HepG2 (cell line): ENCODE results near the gene ESYT3. TPM values are rescaled to one million over a fixed set of nuclear protein-coding genes. Genes with fewer than 3 reads are reported as not detected.

Experiments
- ATAC-seq: fragments of 200-7000 bp; cut with Tn5 transposase; 3 replicates; pipeline ENCODE4 v1.9.1; 2020; ENCODE audit warnings: mild to moderate bottlenecking, moderate library complexity
- BruUV-seq: library from RNA; stranded (reverse); fragments of 400-500 nt; replicated peaks from 2 replicates; lab custom pipeline; 2021; lab: Mats Ljungman, UMichigan
- CTCF ChIA-PET: fragments of 300-600 bp; formaldehyde crosslinking; extraction: SDS; loops from one replicate; lab custom pipeline; 2021; ENCODE audit warnings: low total read pairs, inconsistent platforms, low intra/inter-chr PET ratio; lab: Yijun Ruan, JAX
- POLR2A ChIA-PET: fragments of 350-600 bp; sonication (Branson Sonifier 250); formaldehyde crosslinking; loops from one replicate; lab custom pipeline; 2020; ENCODE audit warnings: antibody characterized with exemption, inconsistent platforms; lab: Yijun Ruan, JAX
- DNase-seq: peaks from one replicate; pipeline ENCODE4 v3.0.0-alpha.2; 2015; ENCODE audit warnings: low spot score
- FAIRE-seq: peaks from 3 replicates; lab custom pipeline; 2011; peaks lifted over from hg19 to GRCh38; lab: Jason Lieb, UNC
- H2AFZ ChIP-seq: one replicate; pipeline ENCODE4 v1.6.1; 2011; ENCODE audit warnings: low read length, inconsistent platforms
- H3K27ac ChIP-seq: fragments of 300-600 bp; 3 replicates; pipeline ENCODE4 v1.8.0; 2011; ENCODE audit warnings: mixed run types, mild to moderate bottlenecking, mixed read lengths, low read length, inconsistent platforms; ENCODE audit not compliant: insufficient read depth; ENCODE audit errors: extremely low read length
- H3K27me3 ChIP-seq, 2 experiments: fragments of 200-600 bp in 1 of 2; 2 replicates in 1 of 2; 3 replicates in 1 of 2; pipeline versions ENCODE4 v1.6.0 to v1.8.0; 2011; ENCODE audit warnings: low read length in 2 of 2, mild to moderate bottlenecking in 2 of 2, moderate library complexity in 2 of 2, inconsistent platforms in 1 of 2; ENCODE audit not compliant: insufficient read depth in 2 of 2, control insufficient read depth in 1 of 2
- H3K36me3 ChIP-seq, 2 experiments: fragments of 200-600 bp in 1 of 2; replicated peaks in 1 of 2; 2 replicates in 1 of 2; 3 replicates in 1 of 2; pipeline versions ENCODE4 v1.5.1 to v1.8.0; 2011; ENCODE audit warnings: low read length in 2 of 2, inconsistent platforms in 1 of 2; ENCODE audit not compliant: insufficient read depth in 2 of 2, control insufficient read depth in 1 of 2
- H3K4me1 ChIP-seq: 2 replicates; pipeline ENCODE4 v1.5.1; 2012; ENCODE audit warnings: low read length, inconsistent platforms; ENCODE audit not compliant: insufficient read depth
- H3K4me2 ChIP-seq: 2 replicates; pipeline ENCODE4 v1.6.0; 2011; ENCODE audit warnings: low read depth, low read length, inconsistent platforms
- H3K4me3 ChIP-seq, 3 experiments: fragments of 200-600 bp in 1 of 3; sonication (generic), shearing (Covaris generic) in 1 of 3; replicated peaks in 1 of 3; 2 replicates each; pipeline ENCODE4 v1.5.1; 2011 to 2016; ENCODE audit warnings: low read length in 3 of 3, inconsistent platforms in 2 of 3, low read depth in 2 of 3, mild to moderate bottlenecking in 2 of 3, control low read depth in 1 of 3, mixed read lengths in 1 of 3; ENCODE audit not compliant: insufficient read depth in 1 of 3
- H3K79me2 ChIP-seq: one replicate; pipeline ENCODE4 v1.6.1; 2011; ENCODE audit warnings: low read length, inconsistent platforms; ENCODE audit not compliant: insufficient read depth
- H3K9ac ChIP-seq: 2 replicates; pipeline ENCODE4 v1.6.0; 2011; ENCODE audit warnings: mild to moderate bottlenecking, low read depth, low read length, inconsistent platforms; ENCODE audit not compliant: insufficient read depth
- H3K9me3 ChIP-seq: 2 replicates; pipeline ENCODE4 v1.5.1; 2012; ENCODE audit warnings: mild to moderate bottlenecking, low read length
- H4K20me1 ChIP-seq: 2 replicates; pipeline ENCODE4 v1.6.0; 2011; ENCODE audit warnings: inconsistent platforms, mild to moderate bottlenecking, low read length, moderate library complexity; ENCODE audit not compliant: insufficient read depth
- GATAD1 ChIP-seq: IDR thresholded peaks from 2 replicates; pipeline ENCODE4 v1.6.1; 2016; ENCODE audit warnings: missing genetic modification reagents, missing compliant biosample characterization
- LCORL ChIP-seq, 2 experiments: fragments of 450-650 bp in 1 of 2; sonication (generic) in 1 of 2; formaldehyde crosslinking in 1 of 2; IDR thresholded peaks; 2 replicates each; pipeline versions ENCODE4 v1.5.0 to v1.6.1; 2017 to 2020; ENCODE audit warnings: antibody characterized with exemption in 1 of 2, missing genetic modification reagents in 1 of 2
- MED13 ChIP-seq: sonication (generic); formaldehyde crosslinking; IDR thresholded peaks from 2 replicates; pipeline ENCODE4 v1.5.0; 2020; ENCODE audit warnings: missing genetic modification reagents
- POLR2AphosphoS2 ChIP-seq: IDR thresholded peaks from 2 replicates; pipeline ENCODE4 v1.6.1; 2011; ENCODE audit warnings: low read depth, low read length, improper control_type of control experiment
- SUZ12 ChIP-seq: fragments of 150-350 bp; IDR thresholded peaks from 2 replicates; pipeline ENCODE4 v1.6.1; 2014; ENCODE audit warnings: low read depth, low read length
- ZNF556 ChIP-seq: sonication (generic); formaldehyde crosslinking; IDR thresholded peaks from 2 replicates; pipeline ENCODE4 v1.4.0; 2020; ENCODE audit warnings: mild to moderate bottlenecking, missing genetic modification reagents, borderline replicate concordance
- WGBS: methylation state at CpG from one replicate; pipeline ENCODE4 v1.1.6; 2017; ENCODE audit warnings: low lambda C conversion rate; 5-methylcytosine and 5-hydroxymethylcytosine counted together
- in situ Hi-C: cut with HindIII; loops from 2 replicates; pipeline ENCODE4 v1.10.0; 2017; ENCODE audit warnings: low pct_unique_long_range_greater_than_20kb; ENCODE audit not compliant: extremely low pct_ligation_motif_present
- intact Hi-C: fragments of 100-400 bp; cut with micrococcal nuclease; formaldehyde crosslinking; loops from one replicate; pipeline ENCODE4 v1.10.0; 2022; ENCODE audit not compliant: unreplicated experiment
- polyA plus RNA-seq, 8 experiments: library from polyadenylated mRNA; depleted of rRNA in 3 of 8; stranded (reverse) in 7 of 8; unstranded in 1 of 8; fragments of >200 nt; fragmentation: Illumina TruSeq in 4 of 8; extraction: Trizol in 4 of 8; gene quantifications; 2 replicates each; pipeline versions ENCODE4 v1.2.1 to v1.2.3, GENCODE V29; 2011 to 2016; ENCODE audit warnings: low read depth in 4 of 8, missing spikeins in 1 of 8, mixed read lengths in 1 of 8; ENCODE audit not compliant: insufficient read depth in 1 of 8
- total RNA-seq, 5 experiments: library from RNA; depleted of rRNA; stranded (reverse); fragments of >200 nt; fragmentation: Illumina TruSeq; extraction: Trizol; gene quantifications; 2 replicates each; pipeline ENCODE4 v1.2.3, GENCODE V29; 2016; ENCODE audit warnings: low read depth in 1 of 5
- TF ChIP-seq, protein P1 (sequence below): sonication (generic); formaldehyde crosslinking; IDR thresholded peaks from 2 replicates; pipeline ENCODE4 v1.4.0; 2020; ENCODE audit warnings: mild to moderate bottlenecking, low read depth, missing genetic modification reagents
- TF ChIP-seq, protein P2 (sequence below): IDR thresholded peaks from 2 replicates; pipeline ENCODE4 v1.6.1; 2016; ENCODE audit warnings: mild to moderate bottlenecking

ESYT3 gene
- total and polyA plus RNA-seq, 2 of the 13 experiments (the other 11 are each of a cell fraction or from before 2014, with no cell fraction given): 1.5 to 4.1 TPM

DNA sequence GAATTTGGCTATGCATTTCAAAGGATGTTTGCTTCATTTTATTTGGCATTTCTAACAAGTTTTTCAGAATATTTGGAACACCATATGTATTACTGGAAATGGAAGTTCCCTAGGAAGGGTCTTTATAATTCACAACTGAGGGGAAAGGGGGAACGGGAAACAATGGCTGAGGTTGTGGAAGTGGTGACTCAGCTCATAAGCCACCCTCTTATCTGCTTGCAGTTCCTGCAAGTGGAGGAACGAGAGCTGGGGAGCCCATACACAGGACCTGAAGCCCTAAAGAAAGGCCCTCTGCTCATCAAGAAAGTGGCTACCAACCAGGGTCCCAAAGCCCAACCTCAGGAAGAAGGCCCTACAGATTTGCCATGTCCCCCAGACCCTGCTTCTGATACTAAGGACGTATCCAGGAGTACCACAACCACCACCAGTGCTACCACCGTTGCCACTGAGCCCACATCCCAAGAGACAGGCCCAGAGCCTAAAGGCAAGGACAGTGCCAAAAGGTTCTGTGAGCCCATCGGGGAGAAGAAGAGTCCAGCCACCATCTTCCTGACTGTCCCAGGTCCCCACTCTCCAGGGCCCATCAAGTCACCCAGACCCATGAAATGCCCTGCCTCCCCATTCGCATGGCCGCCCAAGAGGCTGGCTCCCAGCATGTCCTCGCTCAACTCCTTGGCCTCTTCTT is 37.9 kb downstream of the ESYT3 start (continued):
- TF ChIP-seq, protein P1, sequence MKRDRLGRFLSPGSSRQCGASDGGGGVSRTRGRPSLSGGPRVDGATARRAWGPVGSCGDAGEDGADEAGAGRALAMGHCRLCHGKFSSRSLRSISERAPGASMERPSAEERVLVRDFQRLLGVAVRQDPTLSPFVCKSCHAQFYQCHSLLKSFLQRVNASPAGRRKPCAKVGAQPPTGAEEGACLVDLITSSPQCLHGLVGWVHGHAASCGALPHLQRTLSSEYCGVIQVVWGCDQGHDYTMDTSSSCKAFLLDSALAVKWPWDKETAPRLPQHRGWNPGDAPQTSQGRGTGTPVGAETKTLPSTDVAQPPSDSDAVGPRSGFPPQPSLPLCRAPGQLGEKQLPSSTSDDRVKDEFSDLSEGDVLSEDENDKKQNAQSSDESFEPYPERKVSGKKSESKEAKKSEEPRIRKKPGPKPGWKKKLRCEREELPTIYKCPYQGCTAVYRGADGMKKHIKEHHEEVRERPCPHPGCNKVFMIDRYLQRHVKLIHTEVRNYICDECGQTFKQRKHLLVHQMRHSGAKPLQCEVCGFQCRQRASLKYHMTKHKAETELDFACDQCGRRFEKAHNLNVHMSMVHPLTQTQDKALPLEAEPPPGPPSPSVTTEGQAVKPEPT (CRISPR knock-in tag): no peak
- TF ChIP-seq, all 625 proteins: peak for 0

DNA sequence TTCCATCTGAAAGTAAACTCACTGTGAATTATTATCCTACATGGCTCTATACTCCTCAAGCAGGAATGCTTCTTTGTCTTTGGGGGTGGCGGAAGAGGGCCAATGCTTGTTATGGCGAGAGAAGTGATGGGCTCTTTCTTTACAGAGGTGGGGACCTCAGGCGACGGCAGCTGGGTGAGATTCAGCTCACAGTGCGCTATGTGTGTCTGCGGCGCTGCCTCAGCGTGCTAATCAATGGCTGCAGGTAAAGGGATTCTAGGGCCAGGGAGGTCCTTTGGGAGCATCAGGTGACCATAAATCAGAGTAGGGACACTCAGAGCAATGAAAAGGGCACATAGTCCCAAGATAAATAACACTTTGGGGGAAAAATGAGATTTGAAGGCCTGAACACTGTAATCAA is 39.0 kb downstream of the ESYT3 start:
- Histone ChIP-seq H3K79me2 (no peaks in the 10 kb centered on the region), H3K9ac (no peak overlapping the region), H3K4me3 (no peak overlapping the region), H2AFZ (no peak overlapping the region), H3K9me3 (no peaks in the 10 kb centered on the region), H3K4me1 (no peaks in the 10 kb centered on the region), H3K4me2 (no peak overlapping the region), H3K27me3 (no peaks in the 10 kb centered on the region), H4K20me1 (no peaks in the 10 kb centered on the region), H3K36me3 (no peaks in the 10 kb centered on the region; a peak in 1 of 5 replicates), H3K27ac (no peak overlapping the region)
- FAIRE-seq (no peak), DNase-seq (no peak), ATAC-seq (no peak)
- BruUV-seq: no TSS peak
- intact Hi-C loops (no loop called here), in situ Hi-C loops (no loop called here)
- CTCF ChIA-PET: no interaction called here
- POLR2A ChIA-PET: no interaction called here
- no peak for TF ChIP-seq ZNF556 (CRISPR knock-in tag)
- WGBS: 99% methylated on average over 8 of the region's 8 CpGs

DNA sequence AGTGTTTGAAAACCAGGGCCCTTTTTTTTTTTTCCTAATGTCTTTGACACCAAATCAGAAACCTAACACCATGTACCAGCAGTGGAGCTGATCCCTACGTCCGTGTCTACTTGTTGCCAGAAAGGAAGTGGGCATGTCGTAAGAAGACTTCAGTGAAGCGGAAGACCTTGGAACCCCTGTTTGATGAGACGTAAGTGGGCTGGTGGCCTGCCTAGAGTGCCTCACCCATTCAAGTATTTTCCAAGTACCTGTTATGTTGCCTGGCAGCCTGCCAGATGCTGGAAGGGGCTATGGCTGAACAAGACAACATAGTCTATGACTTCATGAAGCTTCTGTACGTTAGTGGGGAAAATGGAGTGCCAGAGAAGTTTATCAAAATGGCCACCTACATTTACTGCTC is 39.7 kb downstream of the ESYT3 start:
- ATAC-seq: no peak
- FAIRE-seq: no peak
- POLR2A ChIA-PET: no interaction called here
- DNase-seq: no peak
- Histone ChIP-seq H3K27ac (no peak overlapping the region), H3K79me2 (no peaks in the 10 kb centered on the region), H3K4me3 (no peak overlapping the region), H2AFZ (no peak overlapping the region), H3K36me3 (no peaks in the 10 kb centered on the region; a peak in 1 of 5 replicates), H3K9ac (no peak overlapping the region), H3K9me3 (no peaks in the 10 kb centered on the region)
- BruUV-seq: no TSS peak
- in situ Hi-C loops: no loop called here
- 88% methylated on average over 6 of the region's 6 CpGs for WGBS
- intact Hi-C loops: no loop called here
- CTCF ChIA-PET: no interaction called here
- no peak for TF ChIP-seq SUZ12
- no peak for TF ChIP-seq GATAD1 (CRISPR knock-in tag)
- no peak for TF ChIP-seq POLR2AphosphoS2
- no peak for TF ChIP-seq MED13 (CRISPR knock-in tag)
- TF ChIP-seq, protein P2, sequence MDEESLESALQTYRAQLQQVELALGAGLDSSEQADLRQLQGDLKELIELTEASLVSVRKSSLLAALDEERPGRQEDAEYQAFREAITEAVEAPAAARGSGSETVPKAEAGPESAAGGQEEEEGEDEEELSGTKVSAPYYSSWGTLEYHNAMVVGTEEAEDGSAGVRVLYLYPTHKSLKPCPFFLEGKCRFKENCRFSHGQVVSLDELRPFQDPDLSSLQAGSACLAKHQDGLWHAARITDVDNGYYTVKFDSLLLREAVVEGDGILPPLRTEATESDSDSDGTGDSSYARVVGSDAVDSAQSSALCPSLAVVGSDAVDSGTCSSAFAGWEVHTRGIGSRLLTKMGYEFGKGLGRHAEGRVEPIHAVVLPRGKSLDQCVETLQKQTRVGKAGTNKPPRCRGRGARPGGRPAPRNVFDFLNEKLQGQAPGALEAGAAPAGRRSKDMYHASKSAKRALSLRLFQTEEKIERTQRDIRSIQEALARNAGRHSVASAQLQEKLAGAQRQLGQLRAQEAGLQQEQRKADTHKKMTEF: no peak
- TF ChIP-seq LCORL (IDR thresholded peaks at IDR 0.05): peak; percentile 64
- no peak for TF ChIP-seq LCORL (CRISPR knock-in tag; IDR thresholded peaks at IDR 0.05)
- TF ChIP-seq, all 625 proteins: peak for 1
- no peaks in the 10 kb centered on the region for H3K4me1 ChIP-seq
- H3K27me3 ChIP-seq: no peaks in the 10 kb centered on the region
- H4K20me1 ChIP-seq: no peaks in the 10 kb centered on the region
- no peak overlapping the region for H3K4me2 ChIP-seq
